ENCODE results near the gene SEMA3A. TPM values are rescaled to one million over a fixed set of nuclear protein-coding genes. Genes with fewer than 3 reads are reported as not detected.

Gene SEMA3A
- total and polyA plus RNA-seq, 2 experiments from 2014 or later, result 19.8 to 46.4 TPM

DNA sequence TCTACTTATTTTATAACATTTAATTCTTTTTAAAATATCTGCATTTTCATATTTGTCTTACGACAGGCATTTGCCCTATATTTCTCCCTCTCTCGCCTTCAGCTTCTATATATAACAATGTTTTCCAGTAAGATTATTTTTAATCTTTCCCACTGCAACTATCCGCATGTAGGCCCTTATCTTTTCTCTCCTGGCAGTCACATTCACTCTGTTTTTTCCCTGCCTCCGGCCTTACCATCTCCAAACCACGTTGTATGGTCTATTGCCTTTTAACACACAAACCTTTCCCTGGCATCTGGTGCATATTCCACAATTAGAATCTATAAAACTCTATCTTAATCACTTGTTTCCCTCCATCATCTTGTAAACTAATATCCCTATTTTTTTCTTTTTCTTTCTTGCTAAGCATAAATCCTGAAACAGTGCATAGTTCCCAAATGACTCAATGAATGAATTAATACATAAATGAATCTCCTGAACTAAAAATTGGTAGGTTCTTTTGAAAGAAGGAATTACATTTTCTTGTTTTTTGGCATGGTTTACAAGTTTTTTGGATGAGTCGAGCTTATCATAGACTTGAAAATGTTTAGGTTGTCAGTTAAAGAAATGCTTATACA is 173.2 kb downstream of the SEMA3A start:
- Mint-ChIP-seq H3K4me3 (no peak overlapping the region), H3K27ac (peak overlapping the region; percentile 28; the same call in 1 of the 2 replicates), H3K9me3 (no peaks in the 10 kb centered on the region), H3K36me3 (ENCODE audit: low read depth) (peaks cover 14% of the 10 kb centered on the region; the same call in 2 of the 3 replicates), H3K4me1 (peaks cover 8% of the 10 kb centered on the region; the same call in 2 of the 3 replicates), H3K27me3 (ENCODE audit: insufficient read depth, low read depth, poor library complexity) (no peaks in the 10 kb centered on the region)
- Histone ChIP-seq H4K20me1 (replicated peaks; ENCODE audit: insufficient read depth) (no peaks in the 10 kb centered on the region), H3F3A (replicated peaks; ENCODE audit: low read depth) (no peaks in the 10 kb centered on the region), H2AFZ (no peak overlapping the region), H3K4me2 (no peak overlapping the region), H3K4me3 (no peak overlapping the region), H3K4me1 (ENCODE audit: insufficient read depth) (peaks cover 3% of the 10 kb centered on the region; the same call in 1 of the 2 replicates), H3K9me2 (ENCODE audit: insufficient read depth) (no peaks in the 10 kb centered on the region), H3K27me3 (ENCODE audit: insufficient read depth) (no peaks in the 10 kb centered on the region), H3K79me2 (replicated peaks; ENCODE audit: insufficient read depth) (no peaks in the 10 kb centered on the region), H3K27ac (ENCODE audit: low read depth) (no peak overlapping the region), H3K36me3 (ENCODE audit: insufficient read depth) (no peaks in the 10 kb centered on the region)
- ATAC-seq (no peak), DNase-seq (ENCODE audit: low spot score) (no peak)
- TF ChIP-seq STAT1 (IDR thresholded peaks at IDR 0.05; ENCODE audit: unreplicated experiment) (no peak), ZNF331 (CRISPR knock-in tag; IDR thresholded peaks at IDR 0.05; ENCODE audit: low read depth) (no peak), ETS1 (IDR thresholded peaks at IDR 0.05) (no peak), POLR2AphosphoS5 (IDR thresholded peaks at IDR 0.05; ENCODE audit: low read depth) (no peak), REST (IDR thresholded peaks at IDR 0.05; ENCODE audit: unreplicated experiment) (no peak), EZH2phosphoT487 (IDR thresholded peaks at IDR 0.05; ENCODE audit: unreplicated experiment) (no peak), NANOG (IDR thresholded peaks at IDR 0.05; ENCODE audit: borderline replicate concordance) (no peak), ZNF114 (CRISPR knock-in tag; IDR thresholded peaks at IDR 0.05) (no peak), CTCF (conservative IDR thresholded peaks at IDR 0.05; ENCODE audit: low read depth in 2 of 2) (no peak), EZH2 (IDR thresholded peaks at IDR 0.05; ENCODE audit: low read depth, unreplicated experiment) (no peak), CREB1 (CRISPR knock-in tag; IDR thresholded peaks at IDR 0.05; ENCODE audit: low read depth) (no peak), JUNB (IDR thresholded peaks at IDR 0.05; ENCODE audit: unreplicated experiment) (no peak)
- TF ChIP-seq, protein P1, sequence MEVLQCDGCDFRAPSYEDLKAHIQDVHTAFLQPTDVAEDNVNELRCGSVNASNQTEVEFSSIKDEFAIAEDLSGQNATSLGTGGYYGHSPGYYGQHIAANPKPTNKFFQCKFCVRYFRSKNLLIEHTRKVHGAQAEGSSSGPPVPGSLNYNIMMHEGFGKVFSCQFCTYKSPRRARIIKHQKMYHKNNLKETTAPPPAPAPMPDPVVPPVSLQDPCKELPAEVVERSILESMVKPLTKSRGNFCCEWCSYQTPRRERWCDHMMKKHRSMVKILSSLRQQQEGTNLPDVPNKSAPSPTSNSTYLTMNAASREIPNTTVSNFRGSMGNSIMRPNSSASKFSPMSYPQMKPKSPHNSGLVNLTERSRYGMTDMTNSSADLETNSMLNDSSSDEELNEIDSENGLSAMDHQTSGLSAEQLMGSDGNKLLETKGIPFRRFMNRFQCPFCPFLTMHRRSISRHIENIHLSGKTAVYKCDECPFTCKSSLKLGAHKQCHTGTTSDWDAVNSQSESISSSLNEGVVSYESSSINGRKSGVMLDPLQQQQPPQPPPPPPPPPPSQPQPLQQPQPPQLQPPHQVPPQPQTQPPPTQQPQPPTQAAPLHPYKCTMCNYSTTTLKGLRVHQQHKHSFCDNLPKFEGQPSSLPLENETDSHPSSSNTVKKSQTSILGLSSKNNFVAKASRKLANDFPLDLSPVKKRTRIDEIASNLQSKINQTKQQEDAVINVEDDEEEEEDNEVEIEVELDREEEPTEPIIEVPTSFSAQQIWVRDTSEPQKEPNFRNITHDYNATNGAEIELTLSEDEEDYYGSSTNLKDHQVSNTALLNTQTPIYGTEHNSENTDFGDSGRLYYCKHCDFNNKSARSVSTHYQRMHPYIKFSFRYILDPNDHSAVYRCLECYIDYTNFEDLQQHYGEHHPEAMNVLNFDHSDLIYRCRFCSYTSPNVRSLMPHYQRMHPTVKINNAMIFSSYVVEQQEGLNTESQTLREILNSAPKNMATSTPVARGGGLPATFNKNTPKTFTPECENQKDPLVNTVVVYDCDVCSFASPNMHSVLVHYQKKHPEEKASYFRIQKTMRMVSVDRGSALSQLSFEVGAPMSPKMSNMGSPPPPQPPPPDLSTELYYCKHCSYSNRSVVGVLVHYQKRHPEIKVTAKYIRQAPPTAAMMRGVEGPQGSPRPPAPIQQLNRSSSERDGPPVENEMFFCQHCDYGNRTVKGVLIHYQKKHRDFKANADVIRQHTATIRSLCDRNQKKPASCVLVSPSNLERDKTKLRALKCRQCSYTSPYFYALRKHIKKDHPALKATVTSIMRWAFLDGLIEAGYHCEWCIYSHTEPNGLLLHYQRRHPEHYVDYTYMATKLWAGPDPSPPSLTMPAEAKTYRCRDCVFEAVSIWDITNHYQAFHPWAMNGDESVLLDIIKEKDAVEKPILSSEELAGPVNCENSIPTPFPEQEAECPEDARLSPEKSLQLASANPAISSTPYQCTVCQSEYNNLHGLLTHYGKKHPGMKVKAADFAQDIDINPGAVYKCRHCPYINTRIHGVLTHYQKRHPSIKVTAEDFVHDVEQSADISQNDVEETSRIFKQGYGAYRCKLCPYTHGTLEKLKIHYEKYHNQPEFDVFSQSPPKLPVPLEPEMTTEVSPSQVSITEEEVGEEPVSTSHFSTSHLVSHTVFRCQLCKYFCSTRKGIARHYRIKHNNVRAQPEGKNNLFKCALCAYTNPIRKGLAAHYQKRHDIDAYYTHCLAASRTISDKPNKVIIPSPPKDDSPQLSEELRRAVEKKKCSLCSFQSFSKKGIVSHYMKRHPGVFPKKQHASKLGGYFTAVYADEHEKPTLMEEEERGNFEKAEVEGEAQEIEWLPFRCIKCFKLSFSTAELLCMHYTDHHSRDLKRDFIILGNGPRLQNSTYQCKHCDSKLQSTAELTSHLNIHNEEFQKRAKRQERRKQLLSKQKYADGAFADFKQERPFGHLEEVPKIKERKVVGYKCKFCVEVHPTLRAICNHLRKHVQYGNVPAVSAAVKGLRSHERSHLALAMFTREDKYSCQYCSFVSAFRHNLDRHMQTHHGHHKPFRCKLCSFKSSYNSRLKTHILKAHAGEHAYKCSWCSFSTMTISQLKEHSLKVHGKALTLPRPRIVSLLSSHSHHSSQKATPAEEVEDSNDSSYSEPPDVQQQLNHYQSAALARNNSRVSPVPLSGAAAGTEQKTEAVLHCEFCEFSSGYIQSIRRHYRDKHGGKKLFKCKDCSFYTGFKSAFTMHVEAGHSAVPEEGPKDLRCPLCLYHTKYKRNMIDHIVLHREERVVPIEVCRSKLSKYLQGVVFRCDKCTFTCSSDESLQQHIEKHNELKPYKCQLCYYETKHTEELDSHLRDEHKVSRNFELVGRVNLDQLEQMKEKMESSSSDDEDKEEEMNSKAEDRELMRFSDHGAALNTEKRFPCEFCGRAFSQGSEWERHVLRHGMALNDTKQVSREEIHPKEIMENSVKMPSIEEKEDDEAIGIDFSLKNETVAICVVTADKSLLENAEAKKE (CRISPR knock-in tag; IDR thresholded peaks at IDR 0.05), result no peak
